AG04450 (cell line): Measurements from ENCODE around the gene NHP2. TPM values are rescaled to one million over a fixed set of nuclear protein-coding genes. Genes with fewer than 3 reads are reported as not detected.

ENCODE experiments used
- CTCF ChIA-PET: fragments of 300-600, 350-600 bp; formaldehyde crosslinking; extraction: SDS; loops from one replicate; lab custom pipeline; 2022; ENCODE audit warnings: antibody characterized with exemption, inconsistent platforms; lab: Charles Lee
- POLR2A ChIA-PET: fragments of 350-600 bp; formaldehyde crosslinking; extraction: SDS; loops from one replicate; lab custom pipeline; 2021; ENCODE audit warnings: antibody characterized with exemption, inconsistent platforms; lab: Yijun Ruan, JAX
- DNase-seq: peaks from one replicate; pipeline ENCODE4 v3.0.0-alpha.2; 2011; ENCODE audit warnings: low read depth, low spot score
- H3K27ac ChIP-seq: one replicate; pipeline ENCODE4 v1.5.1; 2012; ENCODE audit warnings: low read depth, low read length, control low read depth
- H3K27me3 ChIP-seq: one replicate; pipeline ENCODE4 v1.6.0; 2012; ENCODE audit warnings: low read length; ENCODE audit not compliant: control insufficient read depth, insufficient read depth
- H3K4me3 ChIP-seq: 2 replicates; pipeline ENCODE4 v1.5.1; 2011; ENCODE audit warnings: mild to moderate bottlenecking, low read depth, low read length, control low read depth
- H3K9me3 ChIP-seq: 2 replicates; pipeline ENCODE4 v1.5.1; 2012; ENCODE audit warnings: low read length; ENCODE audit not compliant: control insufficient read depth, insufficient read depth
- CTCF ChIP-seq: IDR thresholded peaks from 2 replicates; pipeline ENCODE4 v1.5.1; 2011; ENCODE audit warnings: low read depth, low read length, control low read depth, inconsistent platforms
- polyA plus RNA-seq: library from polyadenylated mRNA; depleted of rRNA; stranded (reverse); fragments of >200 nt; gene quantifications from 2 replicates; pipeline ENCODE4 v1.2.3, GENCODE V29; 2011

NHP2 gene
- polyA plus RNA-seq, 1 experiment = 93.1 TPM

- POLR2A ChIA-PET = no interaction called here
- Histone ChIP-seq H3K27me3 (no peaks in the 10 kb centered on the region), H3K9me3 (no peaks in the 10 kb centered on the region), H3K27ac (no peak overlapping the region), H3K4me3 (no peak overlapping the region)
- no peak for DNase-seq
- CTCF ChIA-PET = interaction anchor here (9.2 kb wide), 1 partner anchor 71 kb away, joined by 104 read pairs; no protein-coding TSS in a partner anchor
- TF ChIP-seq CTCF = no peak
Measured at GRCh38 chr5:178147406-178147805, 6.3 kb downstream of the NHP2 start.

- Histone ChIP-seq H3K27ac (peak overlapping the region; percentile 2), H3K27me3 (no peaks in the 10 kb centered on the region), H3K4me3 (no peak overlapping the region), H3K9me3 (no peaks in the 10 kb centered on the region)
- CTCF ChIA-PET = interaction anchor here (1.0 to 9.2 kb wide), 3 partner anchors 8 to 70 kb away, joined by 3 to 104 read pairs (median 3); partner anchors contain the start of gene NHP2
- TF ChIP-seq CTCF = peak; percentile 77
- POLR2A ChIA-PET = no interaction called here
- DNase-seq = no peak
Measured at GRCh38 chr5:178145965-178146820, 7.5 kb downstream of the NHP2 start.

- Histone ChIP-seq H3K27ac (peak overlapping the region; percentile 11), H3K27me3 (no peaks in the 10 kb centered on the region), H3K9me3 (no peaks in the 10 kb centered on the region), H3K4me3 (no peak overlapping the region)
- TF ChIP-seq CTCF = no peak
- ChIA-PET CTCF (interaction anchor here (0.6 to 9.2 kb wide), 3 partner anchors 8 to 92 kb away, joined by 4 to 104 read pairs (median 4); no protein-coding TSS in a partner anchor), POLR2A (interaction anchor here (0.6 to 1.9 kb wide), 4 partner anchors 9 to 164 kb away, joined by 4 to 15 read pairs (median 6); partner anchors contain the start of gene NHP2)
- peak; percentile 47 for DNase-seq
Measured at GRCh38 chr5:178143901-178144300, 9.8 kb downstream of the NHP2 start.

- no peaks in the 10 kb centered on the region for H3K27me3 ChIP-seq
- no peak overlapping the region for H3K27ac ChIP-seq
- no peaks in the 10 kb centered on the region for H3K9me3 ChIP-seq
- no peak for TF ChIP-seq CTCF
- ChIA-PET POLR2A (interaction anchor here (0.6 to 1.9 kb wide), 4 partner anchors 9 to 164 kb away, joined by 4 to 15 read pairs (median 6); partner anchors contain the start of gene NHP2), CTCF (interaction anchor here (0.6 to 9.2 kb wide), 4 partner anchors 9 to 93 kb away, joined by 3 to 104 read pairs (median 4); no protein-coding TSS in a partner anchor)
- no peak for DNase-seq
- no peak overlapping the region for H3K4me3 ChIP-seq
Measured at GRCh38 chr5:178143246-178143645, 10.4 kb downstream of the NHP2 start.
